ENCODE data around the gene IL1RL1. TPM values are rescaled to one million over a fixed set of nuclear protein-coding genes. Genes with fewer than 3 reads are reported as not detected.

Gene IL1RL1
- total RNA-seq, 1 experiment from 2014 or later = not detected

DNA sequence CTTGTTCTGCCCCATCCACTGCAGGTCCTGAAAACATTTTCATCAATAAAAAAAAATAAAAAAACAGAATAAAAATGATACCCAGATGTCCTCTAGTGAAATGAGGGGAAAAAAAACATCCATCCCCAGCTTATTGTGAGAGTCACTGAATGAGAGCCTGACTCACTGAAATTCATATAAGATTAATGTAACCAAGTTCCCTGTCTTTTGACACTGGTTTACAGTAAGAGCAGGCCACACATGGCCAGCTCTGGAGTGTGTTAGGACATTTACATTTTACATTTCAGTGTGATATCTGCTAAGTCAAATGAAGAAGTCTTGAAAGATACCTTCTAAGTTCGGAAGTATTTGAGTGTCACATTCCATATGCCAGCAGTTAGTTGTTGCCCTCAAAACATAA is 23.1 kb downstream of the IL1RL1 start:
- Histone ChIP-seq H3K36me3 (no peaks in the 10 kb centered on the region), H3K4me1 (replicated peaks) (no peaks in the 10 kb centered on the region), H3K4me3 (no peak overlapping the region), H3K9me3 (replicated peaks) (no peaks in the 10 kb centered on the region), H3K27ac (no peak overlapping the region), H3K27me3 (replicated peaks) (no peaks in the 10 kb centered on the region)
- no peak for DNase-seq (ENCODE audit: low read depth in 1 of 2, low spot score in 2 of 2)

DNA sequence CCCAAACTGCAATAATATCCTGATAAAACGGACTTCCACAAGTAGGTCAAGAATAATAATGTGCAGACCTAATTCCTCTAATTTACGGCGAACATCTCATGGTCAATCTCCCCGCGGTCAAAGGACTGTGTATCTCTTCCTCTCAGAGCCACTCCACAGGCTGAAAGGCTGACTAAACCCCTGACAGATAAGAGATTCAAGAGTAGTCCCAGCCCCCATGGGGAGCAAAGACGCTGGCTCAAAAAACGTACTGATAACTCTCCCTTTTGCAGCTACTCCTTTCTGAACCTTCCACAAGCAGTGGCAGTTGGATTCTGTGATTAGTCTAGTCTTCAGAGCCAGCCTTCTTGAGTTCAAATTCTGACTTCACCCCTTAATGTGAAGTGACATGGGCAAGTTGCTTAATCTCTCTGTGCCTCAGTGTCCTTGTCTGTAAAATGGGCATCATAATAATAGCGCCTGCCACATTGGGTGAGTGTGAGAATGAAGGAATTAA is 24.6 kb downstream of the IL1RL1 start:
- no peaks in the 10 kb centered on the region for H3K36me3 ChIP-seq
- DNase-seq (ENCODE audit: low read depth in 1 of 2, low spot score in 2 of 2) = no peak

DNA sequence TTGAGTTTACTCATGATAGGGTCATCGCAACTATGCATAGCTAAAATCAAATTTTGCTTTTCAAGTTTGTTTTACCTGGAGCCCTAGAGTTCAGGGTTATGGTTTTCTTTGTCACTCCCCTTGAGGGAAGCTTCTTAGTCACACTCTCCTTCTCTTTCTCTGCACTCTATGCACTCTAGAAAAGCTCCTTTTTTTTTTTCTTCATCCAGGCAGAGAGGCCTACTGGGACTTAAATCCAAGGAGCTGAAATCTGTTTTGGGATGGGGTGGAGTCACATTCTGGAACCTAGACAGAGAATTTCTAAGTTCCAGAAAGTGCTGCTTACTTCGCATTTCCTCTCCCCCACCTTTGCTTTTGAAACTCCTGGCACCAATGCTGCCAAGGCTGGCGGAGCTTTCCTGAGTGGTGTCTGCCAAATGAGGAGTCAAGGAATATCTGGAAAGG is 25.2 kb downstream of the IL1RL1 start:
- Histone ChIP-seq H3K4me3 (no peak overlapping the region), H3K9me3 (replicated peaks) (no peaks in the 10 kb centered on the region), H3K27ac (no peak overlapping the region), H3K27me3 (replicated peaks) (no peaks in the 10 kb centered on the region), H3K36me3 (no peaks in the 10 kb centered on the region), H3K4me1 (replicated peaks) (no peaks in the 10 kb centered on the region)
- no peak for DNase-seq (ENCODE audit: low read depth in 1 of 2, low spot score in 2 of 2)

More for the DNA sequence above, 24.6 kb downstream of the IL1RL1 start:
- Histone ChIP-seq H3K4me1 (replicated peaks) (no peaks in the 10 kb centered on the region), H3K4me3 (no peak overlapping the region), H3K9me3 (replicated peaks) (no peaks in the 10 kb centered on the region), H3K27ac (no peak overlapping the region), H3K27me3 (replicated peaks) (no peaks in the 10 kb centered on the region)

DNA sequence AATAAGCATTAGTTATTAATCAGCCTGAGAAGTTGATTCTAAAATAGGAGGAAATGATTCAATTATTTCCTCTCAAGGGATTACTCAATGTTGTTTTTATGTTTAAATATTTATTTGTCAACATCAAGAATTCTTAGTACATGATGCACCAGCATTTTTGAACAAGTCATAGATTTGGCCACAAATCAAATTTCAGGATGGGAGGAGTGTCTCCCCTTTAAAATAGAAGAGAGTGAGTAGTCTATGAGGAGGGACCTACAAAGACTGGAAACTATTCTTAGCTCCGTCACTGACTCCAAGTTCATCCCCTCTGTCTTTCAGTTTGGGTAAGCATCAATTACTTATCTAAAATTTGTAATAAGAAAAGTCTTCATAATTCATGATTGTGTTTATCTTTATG is 25.6 kb downstream of the IL1RL1 start:
- H3K27ac ChIP-seq = no peak overlapping the region
- H3K36me3 ChIP-seq = no peaks in the 10 kb centered on the region
- no peaks in the 10 kb centered on the region; the same call in 1 of the 2 replicates for H3K27me3 ChIP-seq (replicated peaks)
- no peak for DNase-seq (ENCODE audit: low read depth in 1 of 2, low spot score in 2 of 2)
- H3K4me3 ChIP-seq = no peak overlapping the region
- H3K4me1 ChIP-seq (replicated peaks) = no peaks in the 10 kb centered on the region
- no peaks in the 10 kb centered on the region for H3K9me3 ChIP-seq (replicated peaks)

DNA sequence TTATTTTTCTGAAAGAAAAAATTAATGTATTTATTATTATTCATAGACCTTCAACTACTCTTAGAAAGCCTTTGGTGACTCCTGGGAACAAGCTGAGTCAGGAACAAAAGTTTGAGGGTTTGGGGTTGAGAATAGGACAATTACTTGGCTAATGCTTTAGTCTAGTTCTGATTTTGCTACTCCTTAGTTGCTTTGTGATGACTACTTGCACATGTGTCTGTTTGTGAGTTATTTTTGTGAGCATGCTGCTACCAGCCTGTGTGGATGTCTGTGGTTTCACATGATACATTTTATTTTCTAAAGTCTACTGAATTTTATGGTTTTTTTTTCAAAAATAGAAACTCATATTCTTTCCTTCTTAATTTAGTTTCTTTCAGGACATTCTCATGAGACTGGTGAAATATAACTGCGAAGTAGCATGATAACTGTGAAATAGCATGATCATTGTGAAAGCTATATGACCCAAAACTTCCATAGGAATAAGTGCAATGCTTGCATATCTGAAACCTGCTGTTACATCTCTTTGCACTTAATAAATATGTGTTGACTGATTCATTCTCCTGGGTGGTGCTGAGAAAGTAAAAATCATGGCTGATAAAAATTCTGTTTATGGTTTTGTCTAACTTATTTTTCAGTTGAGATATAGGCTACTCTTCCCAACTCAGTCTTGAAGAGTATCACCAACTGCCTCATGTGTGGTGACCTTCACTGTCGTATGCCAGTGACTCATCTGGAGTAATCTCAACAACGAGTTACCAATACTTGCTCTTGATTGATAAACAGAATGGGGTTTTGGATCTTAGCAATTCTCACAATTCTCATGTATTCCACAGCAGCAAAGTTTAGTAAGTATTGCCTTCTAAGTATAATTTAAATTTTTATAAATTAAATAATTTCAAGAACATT is 26.4 kb downstream of the IL1RL1 start:
- Histone ChIP-seq H3K27ac (no peak overlapping the region), H3K4me3 (no peak overlapping the region), H3K9me3 (replicated peaks) (no peaks in the 10 kb centered on the region)

DNA sequence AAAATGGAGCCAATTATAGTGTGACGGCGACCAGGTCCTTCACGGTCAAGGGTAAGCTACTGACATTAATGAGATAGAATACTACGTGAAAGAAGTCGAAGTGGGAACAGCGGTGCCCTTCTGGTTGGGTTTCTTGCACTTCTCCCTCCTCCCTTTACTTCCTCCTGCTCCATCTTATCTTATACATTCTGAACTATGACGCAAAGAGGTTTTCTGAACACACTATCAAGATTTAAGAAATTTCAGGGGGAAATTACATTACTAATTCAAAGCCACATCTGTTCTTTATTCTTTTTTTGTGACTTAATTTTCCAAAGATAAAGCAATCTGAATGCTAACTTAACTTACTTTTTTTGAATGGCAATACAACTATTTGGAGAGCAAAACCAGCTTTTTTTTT is 29.4 kb downstream of the IL1RL1 start:
- no peaks in the 10 kb centered on the region for H3K4me1 ChIP-seq (replicated peaks)
- no peak overlapping the region for H3K27ac ChIP-seq
- DNase-seq (ENCODE audit: low read depth in 1 of 2, low spot score in 2 of 2) = no peak
- H3K9me3 ChIP-seq (replicated peaks) = no peaks in the 10 kb centered on the region
- H3K27me3 ChIP-seq (replicated peaks) = no peaks in the 10 kb centered on the region; the same call in 1 of the 2 replicates
- H3K4me3 ChIP-seq = no peak overlapping the region
- H3K36me3 ChIP-seq = no peaks in the 10 kb centered on the region

More for the DNA sequence above, 26.4 kb downstream of the IL1RL1 start:
- H3K4me1 ChIP-seq (replicated peaks) = no peaks in the 10 kb centered on the region
- no peak for DNase-seq (ENCODE audit: low read depth in 1 of 2, low spot score in 2 of 2)
- no peaks in the 10 kb centered on the region for H3K36me3 ChIP-seq
- no peaks in the 10 kb centered on the region; the same call in 1 of the 2 replicates for H3K27me3 ChIP-seq (replicated peaks)

DNA sequence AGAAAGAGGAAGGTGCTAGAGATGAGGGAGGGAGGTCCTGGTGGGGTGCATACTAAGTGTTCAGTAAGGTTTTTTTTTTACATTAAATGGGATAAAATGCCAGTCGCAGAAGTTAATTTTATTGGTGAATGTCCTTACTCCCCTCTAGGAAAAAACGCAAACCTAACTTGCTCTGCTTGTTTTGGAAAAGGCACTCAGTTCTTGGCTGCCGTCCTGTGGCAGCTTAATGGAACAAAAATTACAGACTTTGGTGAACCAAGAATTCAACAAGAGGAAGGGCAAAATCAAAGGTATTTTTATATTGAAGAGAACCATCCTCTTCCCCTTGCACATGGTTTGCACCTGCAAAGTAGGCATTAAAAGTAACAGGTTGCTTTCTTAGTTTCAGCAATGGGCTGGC is 31.5 kb downstream of the IL1RL1 start:
- Histone ChIP-seq H3K27me3 (replicated peaks) (no peaks in the 10 kb centered on the region; the same call in 1 of the 2 replicates), H3K4me3 (no peak overlapping the region), H3K27ac (no peak overlapping the region), H3K9me3 (replicated peaks) (no peaks in the 10 kb centered on the region), H3K36me3 (no peaks in the 10 kb centered on the region), H3K4me1 (replicated peaks) (no peaks in the 10 kb centered on the region)
- no peak for DNase-seq (ENCODE audit: low read depth in 1 of 2, low spot score in 2 of 2)

DNA sequence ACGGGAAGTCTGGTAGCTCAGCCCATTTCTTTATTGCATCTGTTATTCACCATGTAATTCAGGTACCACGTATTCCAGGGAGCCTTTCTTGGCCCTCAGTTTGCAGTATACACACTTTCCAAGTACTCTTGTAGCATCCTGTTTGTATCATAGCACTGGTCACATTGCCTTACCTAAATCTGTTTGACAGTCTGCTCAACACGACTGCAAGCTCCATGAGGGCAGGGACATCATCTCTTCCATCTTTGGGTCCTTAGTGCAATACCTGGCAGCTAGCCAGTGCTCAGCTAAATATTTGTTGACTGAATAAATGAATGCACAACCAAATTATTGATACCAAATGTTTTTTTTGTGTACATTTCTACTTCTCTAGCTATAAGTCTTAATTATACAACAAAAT is 33.0 kb downstream of the IL1RL1 start:
- Histone ChIP-seq H3K27ac (no peak overlapping the region), H3K36me3 (no peaks in the 10 kb centered on the region), H3K4me3 (no peak overlapping the region), H3K9me3 (replicated peaks) (no peaks in the 10 kb centered on the region), H3K27me3 (replicated peaks) (peaks cover 6% of the 10 kb centered on the region; the same call in 1 of the 2 replicates), H3K4me1 (replicated peaks) (no peaks in the 10 kb centered on the region)
- DNase-seq (ENCODE audit: low read depth in 1 of 2, low spot score in 2 of 2) = no peak

DNA sequence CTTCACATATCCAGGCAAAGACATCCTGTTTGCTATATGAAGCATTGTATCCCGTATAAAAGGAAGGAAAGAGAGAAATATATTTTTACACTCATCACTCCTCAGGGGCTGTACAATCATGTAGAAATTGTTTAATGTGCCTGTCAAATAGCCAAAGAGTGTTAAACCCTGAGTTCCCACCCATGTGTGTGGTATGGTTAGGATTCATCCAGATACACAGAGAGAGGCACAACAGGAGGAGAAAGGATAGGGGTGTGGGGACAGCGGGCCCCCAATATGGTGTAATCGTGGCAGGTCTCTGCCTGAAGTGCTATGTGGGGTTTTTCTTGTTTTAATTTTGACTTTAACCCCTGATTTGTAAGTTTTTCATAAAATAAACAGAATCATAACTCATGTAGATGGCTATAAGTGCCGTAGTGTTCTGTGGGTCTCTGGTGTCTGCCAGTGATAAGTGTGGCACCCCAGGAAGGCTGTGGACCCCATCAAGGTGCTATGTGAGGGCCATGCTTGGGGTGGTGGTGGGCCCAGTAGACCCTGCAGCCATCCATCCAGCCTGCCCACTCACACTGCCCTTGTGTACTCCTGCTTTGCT is 34.1 kb downstream of the IL1RL1 start:
- no peak for DNase-seq (ENCODE audit: low read depth in 1 of 2, low spot score in 2 of 2)
- Histone ChIP-seq H3K9me3 (replicated peaks) (no peaks in the 10 kb centered on the region), H3K27ac (no peak overlapping the region), H3K4me3 (no peak overlapping the region), H3K36me3 (no peaks in the 10 kb centered on the region), H3K27me3 (replicated peaks) (peaks cover 6% of the 10 kb centered on the region; the same call in 1 of the 2 replicates), H3K4me1 (replicated peaks) (no peaks in the 10 kb centered on the region)

DNA sequence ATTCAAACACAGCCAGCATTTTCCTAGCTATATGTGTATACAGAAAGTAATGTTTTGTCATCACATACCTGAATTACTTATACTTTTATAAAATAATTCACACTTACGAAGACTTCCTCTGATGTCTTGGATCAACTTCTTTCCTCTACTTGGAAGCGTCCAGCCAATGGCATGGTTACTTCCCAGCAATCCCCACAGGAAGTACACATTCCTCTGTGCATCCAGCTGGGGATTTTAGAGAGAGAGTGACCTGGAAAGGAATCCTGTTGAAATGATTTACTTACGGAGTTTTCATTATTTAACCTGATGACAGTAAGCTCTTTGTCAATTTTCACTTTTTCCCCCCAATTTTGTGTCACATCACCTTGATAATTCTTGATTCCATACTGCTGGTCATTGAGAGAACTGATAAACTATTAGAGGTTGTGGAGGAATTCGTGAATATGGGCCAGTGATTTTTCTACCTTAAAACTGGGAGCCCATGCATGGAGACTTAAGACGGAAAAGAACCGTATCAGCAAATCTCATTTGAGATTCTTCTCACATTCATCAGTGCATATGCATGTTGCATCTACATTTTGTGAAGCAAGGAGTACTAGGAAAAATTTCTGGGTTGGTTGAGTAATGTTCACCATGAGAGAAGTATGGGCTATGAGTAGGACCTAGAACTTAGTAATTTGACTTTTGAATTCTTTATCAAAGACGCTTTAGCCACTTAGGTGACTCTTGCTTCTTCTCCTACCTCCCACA is 35.2 kb downstream of the IL1RL1 start:
- no peaks in the 10 kb centered on the region for H3K36me3 ChIP-seq
- no peak for DNase-seq (ENCODE audit: low read depth in 1 of 2, low spot score in 2 of 2)
- H3K27ac ChIP-seq = no peak overlapping the region
- peaks cover 6% of the 10 kb centered on the region; the same call in 1 of the 2 replicates for H3K27me3 ChIP-seq (replicated peaks)
- no peaks in the 10 kb centered on the region for H3K4me1 ChIP-seq (replicated peaks)
- no peaks in the 10 kb centered on the region for H3K9me3 ChIP-seq (replicated peaks)
- no peak overlapping the region for H3K4me3 ChIP-seq

DNA sequence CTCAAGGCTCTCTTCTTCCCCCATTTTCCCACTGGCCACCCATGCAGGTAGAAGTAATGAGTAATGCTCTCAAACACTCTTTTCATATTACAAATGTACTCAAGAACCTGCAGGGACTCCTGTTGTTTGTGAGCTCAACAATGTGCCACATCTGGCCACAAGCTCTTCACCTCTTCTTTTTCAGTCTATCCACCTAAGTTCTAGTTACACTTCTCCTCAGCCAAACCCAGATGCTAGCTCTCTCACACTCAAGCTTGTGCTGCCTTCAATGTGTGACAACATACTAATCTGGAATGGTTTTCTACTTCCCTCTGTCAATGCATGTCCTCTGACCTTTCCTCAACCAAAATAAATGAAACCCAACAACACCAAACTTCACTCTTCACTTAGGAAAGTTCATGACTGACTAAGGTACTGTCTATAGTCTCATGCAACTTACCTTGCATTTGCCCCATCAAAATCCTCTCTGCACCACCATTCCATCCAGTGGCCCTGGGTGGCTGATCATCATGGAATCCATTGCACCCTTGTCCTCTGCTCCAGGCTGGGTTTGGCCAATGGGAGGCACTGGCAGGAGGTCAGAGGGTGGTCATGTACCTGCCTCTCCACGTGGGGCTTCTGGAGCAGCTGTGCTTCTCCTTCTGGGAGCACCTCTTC is 38.9 kb downstream of the IL1RL1 start:
- Histone ChIP-seq H3K27me3 (replicated peaks) (peaks cover 6% of the 10 kb centered on the region), H3K4me1 (replicated peaks) (no peaks in the 10 kb centered on the region; the same call in 1 of the 2 replicates)
- no peak for DNase-seq (ENCODE audit: low read depth in 1 of 2, low spot score in 2 of 2)

DNA sequence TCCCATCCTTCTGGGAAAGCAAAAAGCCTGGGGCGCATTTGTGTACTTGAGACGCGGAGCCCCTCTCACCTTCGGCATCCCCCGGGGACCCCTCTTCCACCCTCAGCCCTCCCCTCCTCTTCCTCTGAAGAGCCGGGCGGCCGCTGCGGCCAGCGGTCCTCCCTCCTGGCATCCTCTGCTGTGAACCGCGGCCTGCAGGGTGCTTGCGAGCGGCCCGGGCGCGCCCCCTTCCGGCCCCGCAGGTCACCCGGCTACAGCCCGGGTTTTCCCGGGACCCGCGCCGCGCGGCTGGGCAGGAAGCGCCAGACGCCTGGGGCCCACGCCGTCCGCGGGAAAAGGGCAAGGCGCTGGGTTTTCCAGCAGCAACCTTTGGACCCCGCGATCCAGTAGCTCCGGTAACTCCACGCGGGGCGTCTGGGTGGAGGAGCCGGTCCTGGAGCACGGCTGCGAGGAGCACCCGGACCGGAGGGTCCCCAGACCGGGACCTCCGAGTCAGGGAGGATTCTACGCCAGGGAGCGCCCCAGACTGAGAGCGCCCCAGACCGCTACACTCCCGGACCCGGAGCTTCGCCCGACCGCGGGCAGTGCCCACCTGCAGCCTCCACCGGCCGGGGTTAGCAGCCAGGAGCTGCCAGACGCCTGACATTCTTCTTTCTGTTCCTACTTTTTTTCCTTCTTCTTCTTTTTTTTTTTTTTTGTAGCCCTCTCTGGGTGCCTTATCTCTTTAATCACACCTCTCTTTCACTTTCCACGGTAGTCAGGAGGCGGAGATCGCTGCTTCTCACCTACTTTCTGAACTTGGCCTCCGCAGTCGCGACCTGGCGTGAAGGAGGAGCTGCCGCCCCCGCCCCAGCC is 44.4 kb downstream of the IL1RL1 start, which contains the start of gene IL18R1:
TSS of gene IL18R1 (plus strand) at position 271 of the 855 bp plus-strand sequence. CDS start 6,865 bp downstream, outside the sequence.
- peaks cover 6% of the 10 kb centered on the region; the same call in 1 of the 2 replicates for H3K4me1 ChIP-seq (replicated peaks)
- peak; percentile 67 to 73 for DNase-seq (ENCODE audit: low read depth in 1 of 2, low spot score in 2 of 2)
- H3K4me3 ChIP-seq = peak within 1 kb of the TSS; percentile 48
- H3K9me3 ChIP-seq (replicated peaks) = no peaks in the 10 kb centered on the region
- H3K27me3 ChIP-seq (replicated peaks) = peaks cover 5% of the 10 kb centered on the region
- H3K27ac ChIP-seq = no peak within 1 kb of the TSS
- H3K36me3 ChIP-seq = no peaks in the 10 kb centered on the region

More for the DNA sequence above, 38.9 kb downstream of the IL1RL1 start:
- Histone ChIP-seq H3K9me3 (replicated peaks) (no peaks in the 10 kb centered on the region), H3K36me3 (no peaks in the 10 kb centered on the region), H3K4me3 (no peak overlapping the region), H3K27ac (no peak overlapping the region)

Measured in SJSA1 (cell line).